HEK293 (cell line): ENCODE measurements around the gene FSTL4.

Experiments
- HOXA7 ChIP-seq: sonication (generic); formaldehyde crosslinking; IDR thresholded peaks from 2 replicates; pipeline ENCODE4 v1.8.1; 2022; ENCODE audit warnings: missing genetic modification reagents, borderline replicate concordance
- ZFP37 ChIP-seq: fragments of 450-650 bp; formaldehyde crosslinking; IDR thresholded peaks from 2 replicates; pipeline ENCODE4 v1.5.1; 2016; ENCODE audit warnings: missing biosample characterization, missing genetic modification characterization
- ZNF140 ChIP-seq: fragments of 450-650 bp; formaldehyde crosslinking; IDR thresholded peaks from 2 replicates; pipeline ENCODE4 v1.5.1; 2016; ENCODE audit warnings: missing biosample characterization, missing genetic modification characterization
- TF ChIP-seq, protein P1 (sequence below): fragments of 450-650 bp; formaldehyde crosslinking; IDR thresholded peaks from 2 replicates; pipeline ENCODE4 v1.5.1; 2016; ENCODE audit warnings: missing biosample characterization, missing genetic modification characterization

DNA sequence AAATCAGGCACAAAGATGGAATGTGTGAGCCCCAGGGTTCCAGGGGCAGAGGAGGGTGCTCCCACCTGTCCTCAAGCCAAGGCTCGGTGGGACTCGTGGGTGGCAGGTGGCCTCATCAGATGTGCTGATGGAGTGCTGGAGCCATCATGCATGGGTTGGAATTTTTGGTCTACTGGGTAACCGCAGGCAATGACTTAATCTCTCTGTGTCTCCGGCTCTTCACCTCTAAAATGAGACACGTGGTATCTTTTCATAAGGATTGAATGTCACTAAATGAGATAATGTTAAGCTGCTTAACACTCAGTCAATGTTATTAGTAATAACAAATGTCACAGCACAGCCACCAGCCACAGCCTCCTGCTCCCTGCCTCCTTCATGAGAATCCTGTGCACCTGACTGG lies 315.0 kb downstream of the FSTL4 start:
- TF ChIP-seq, protein P1, sequence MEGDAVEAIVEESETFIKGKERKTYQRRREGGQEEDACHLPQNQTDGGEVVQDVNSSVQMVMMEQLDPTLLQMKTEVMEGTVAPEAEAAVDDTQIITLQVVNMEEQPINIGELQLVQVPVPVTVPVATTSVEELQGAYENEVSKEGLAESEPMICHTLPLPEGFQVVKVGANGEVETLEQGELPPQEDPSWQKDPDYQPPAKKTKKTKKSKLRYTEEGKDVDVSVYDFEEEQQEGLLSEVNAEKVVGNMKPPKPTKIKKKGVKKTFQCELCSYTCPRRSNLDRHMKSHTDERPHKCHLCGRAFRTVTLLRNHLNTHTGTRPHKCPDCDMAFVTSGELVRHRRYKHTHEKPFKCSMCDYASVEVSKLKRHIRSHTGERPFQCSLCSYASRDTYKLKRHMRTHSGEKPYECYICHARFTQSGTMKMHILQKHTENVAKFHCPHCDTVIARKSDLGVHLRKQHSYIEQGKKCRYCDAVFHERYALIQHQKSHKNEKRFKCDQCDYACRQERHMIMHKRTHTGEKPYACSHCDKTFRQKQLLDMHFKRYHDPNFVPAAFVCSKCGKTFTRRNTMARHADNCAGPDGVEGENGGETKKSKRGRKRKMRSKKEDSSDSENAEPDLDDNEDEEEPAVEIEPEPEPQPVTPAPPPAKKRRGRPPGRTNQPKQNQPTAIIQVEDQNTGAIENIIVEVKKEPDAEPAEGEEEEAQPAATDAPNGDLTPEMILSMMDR (tag by site-specific recombination), result no peak
- TF ChIP-seq ZFP37 (no peak), HOXA7 (no peak), ZNF140 (no peak)
